ENCODE data around the gene IFT52. TPM values are rescaled to one million over a fixed set of nuclear protein-coding genes. Genes with fewer than 3 reads are reported as not detected.

IFT52 gene
- 32.5 and 34.7 TPM in 2 replicates for total RNA-seq (2014; rRNA removed; shearing (Covaris generic))

GRCh38 chr20:43590392-43591303, at the start of gene IFT52:
IFT52 (plus strand) TSS chr20:43590937; CDS start chr20:43594699, 3,762 bp downstream.
- peak within 1 kb of the TSS; percentile 74 for H3K4me3 ChIP-seq
- H3K9me3 ChIP-seq (replicated peaks): no peaks in the 10 kb centered on the region
- DNase-seq (ENCODE audit: low read depth in 1 of 2, low spot score in 2 of 2): peak; percentile 90 to 97
- H3K4me1 ChIP-seq (replicated peaks): peaks cover 16% of the 10 kb centered on the region
- peaks cover 7% of the 10 kb centered on the region for H3K36me3 ChIP-seq
- peak within 1 kb of the TSS; percentile 85 for H3K27ac ChIP-seq
- H3K27me3 ChIP-seq (replicated peaks): no peaks in the 10 kb centered on the region

- Histone ChIP-seq H3K27ac (no peak overlapping the region), H3K9me3 (replicated peaks) (no peaks in the 10 kb centered on the region), H3K36me3 (no peaks in the 10 kb centered on the region), H3K4me1 (replicated peaks) (no peaks in the 10 kb centered on the region), H3K4me3 (no peak overlapping the region), H3K27me3 (replicated peaks) (no peaks in the 10 kb centered on the region)
- no peak for DNase-seq (ENCODE audit: low read depth in 1 of 2, low spot score in 2 of 2)
Observed at GRCh38 chr20:43541214-43541613, 49.5 kb upstream of the IFT52 start.

- Histone ChIP-seq H3K27ac (no peak overlapping the region), H3K27me3 (replicated peaks) (no peaks in the 10 kb centered on the region), H3K4me3 (no peak overlapping the region), H3K4me1 (replicated peaks) (no peaks in the 10 kb centered on the region), H3K9me3 (replicated peaks) (no peaks in the 10 kb centered on the region), H3K36me3 (no peaks in the 10 kb centered on the region)
- DNase-seq (ENCODE audit: low read depth in 1 of 2, low spot score in 2 of 2): no peak
Observed at GRCh38 chr20:43542161-43542560, 48.6 kb upstream of the IFT52 start.

GRCh38 chr20:43542674-43543073, 48.1 kb upstream of the IFT52 start:
- H3K27ac ChIP-seq: no peak overlapping the region
- no peak for DNase-seq (ENCODE audit: low read depth in 1 of 2, low spot score in 2 of 2)
- peaks cover 4% of the 10 kb centered on the region for H3K9me3 ChIP-seq (replicated peaks)
- no peaks in the 10 kb centered on the region for H3K27me3 ChIP-seq (replicated peaks)
- no peaks in the 10 kb centered on the region for H3K4me1 ChIP-seq (replicated peaks)
- no peaks in the 10 kb centered on the region for H3K36me3 ChIP-seq
- no peak overlapping the region for H3K4me3 ChIP-seq

GRCh38 chr20:43543138-43543537, 47.6 kb upstream of the IFT52 start:
- no peak overlapping the region for H3K4me3 ChIP-seq
- H3K27me3 ChIP-seq (replicated peaks): no peaks in the 10 kb centered on the region
- no peak overlapping the region for H3K27ac ChIP-seq
- no peaks in the 10 kb centered on the region for H3K4me1 ChIP-seq (replicated peaks)
- H3K36me3 ChIP-seq: no peaks in the 10 kb centered on the region
- peaks cover 4% of the 10 kb centered on the region for H3K9me3 ChIP-seq (replicated peaks)
- no peak for DNase-seq (ENCODE audit: low read depth in 1 of 2, low spot score in 2 of 2)

- H3K27ac ChIP-seq: no peak overlapping the region
- no peak for DNase-seq (ENCODE audit: low read depth in 1 of 2, low spot score in 2 of 2)
- no peaks in the 10 kb centered on the region for H3K36me3 ChIP-seq
- H3K4me1 ChIP-seq (replicated peaks): no peaks in the 10 kb centered on the region
- no peak overlapping the region for H3K4me3 ChIP-seq
- no peaks in the 10 kb centered on the region for H3K27me3 ChIP-seq (replicated peaks)
- H3K9me3 ChIP-seq (replicated peaks): peaks cover 4% of the 10 kb centered on the region
Observed at GRCh38 chr20:43544501-43544900, 46.2 kb upstream of the IFT52 start.

GRCh38 chr20:43545837-43546578, 44.7 kb upstream of the IFT52 start:
- Histone ChIP-seq H3K36me3 (no peaks in the 10 kb centered on the region), H3K27ac (no peak overlapping the region), H3K27me3 (replicated peaks) (no peaks in the 10 kb centered on the region), H3K9me3 (replicated peaks) (peaks cover 4% of the 10 kb centered on the region), H3K4me1 (replicated peaks) (no peaks in the 10 kb centered on the region), H3K4me3 (no peak overlapping the region)
- DNase-seq (ENCODE audit: low read depth in 1 of 2, low spot score in 2 of 2): no peak

GRCh38 chr20:43548273-43548880, 42.4 kb upstream of the IFT52 start:
- Histone ChIP-seq H3K9me3 (replicated peaks) (peaks cover 4% of the 10 kb centered on the region), H3K4me3 (no peak overlapping the region), H3K27ac (no peak overlapping the region), H3K4me1 (replicated peaks) (no peaks in the 10 kb centered on the region), H3K27me3 (replicated peaks) (no peaks in the 10 kb centered on the region; the same call in 1 of the 2 replicates), H3K36me3 (no peaks in the 10 kb centered on the region)
- no peak for DNase-seq (ENCODE audit: low read depth in 1 of 2, low spot score in 2 of 2)

GRCh38 chr20:43549416-43550065, 41.2 kb upstream of the IFT52 start:
- Histone ChIP-seq H3K4me1 (replicated peaks) (no peaks in the 10 kb centered on the region), H3K36me3 (no peaks in the 10 kb centered on the region), H3K9me3 (replicated peaks) (peaks cover 4% of the 10 kb centered on the region), H3K4me3 (no peak overlapping the region), H3K27ac (no peak overlapping the region), H3K27me3 (replicated peaks) (no peaks in the 10 kb centered on the region; the same call in 1 of the 2 replicates)
- DNase-seq (ENCODE audit: low read depth in 1 of 2, low spot score in 2 of 2): no peak

- no peak overlapping the region for H3K27ac ChIP-seq
- H3K36me3 ChIP-seq: no peaks in the 10 kb centered on the region
- no peak overlapping the region for H3K4me3 ChIP-seq
- H3K9me3 ChIP-seq (replicated peaks): peaks cover 4% of the 10 kb centered on the region
- no peaks in the 10 kb centered on the region; the same call in 1 of the 2 replicates for H3K27me3 ChIP-seq (replicated peaks)
- no peaks in the 10 kb centered on the region for H3K4me1 ChIP-seq (replicated peaks)
- DNase-seq (ENCODE audit: low read depth in 1 of 2, low spot score in 2 of 2): no peak
Observed at GRCh38 chr20:43550456-43550855, 40.3 kb upstream of the IFT52 start.

GRCh38 chr20:43554369-43554768, 36.4 kb upstream of the IFT52 start:
- Histone ChIP-seq H3K36me3 (no peaks in the 10 kb centered on the region), H3K9me3 (replicated peaks) (no peaks in the 10 kb centered on the region), H3K4me3 (no peak overlapping the region), H3K27ac (no peak overlapping the region), H3K27me3 (replicated peaks) (no peaks in the 10 kb centered on the region; the same call in 1 of the 2 replicates), H3K4me1 (replicated peaks) (no peaks in the 10 kb centered on the region)
- no peak for DNase-seq (ENCODE audit: low read depth in 1 of 2, low spot score in 2 of 2)

GRCh38 chr20:43558412-43559146, 32.2 kb upstream of the IFT52 start, which contains the start of gene SGK2:
SGK2 (plus strand) TSS chr20:43559027; CDS start chr20:43566496, 7,469 bp downstream.
- no peaks in the 10 kb centered on the region for H3K4me1 ChIP-seq (replicated peaks)
- no peaks in the 10 kb centered on the region for H3K9me3 ChIP-seq (replicated peaks)
- no peak within 1 kb of the TSS for H3K27ac ChIP-seq
- H3K4me3 ChIP-seq: no peak within 1 kb of the TSS
- no peak for DNase-seq (ENCODE audit: low read depth in 1 of 2, low spot score in 2 of 2)
- no peaks in the 10 kb centered on the region for H3K27me3 ChIP-seq (replicated peaks)
- H3K36me3 ChIP-seq: no peaks in the 10 kb centered on the region
